ENCODE results near the gene MYH9.

- no peak for TF ChIP-seq CTCF (IDR thresholded peaks at IDR 0.05; ENCODE audit: poor library complexity)
- TF ChIP-seq EZH2phosphoT487 (IDR thresholded peaks at IDR 0.05; ENCODE audit: low read depth, severe bottlenecking, unreplicated experiment), result no peak
- no peak for TF ChIP-seq EZH2 (IDR thresholded peaks at IDR 0.05; ENCODE audit: borderline replicate concordance)
These were observed 71.3 kb downstream of the MYH9 start for GRCh38 chr22:36316419-36316818.

All from hepatocyte (in vitro differentiated cells).